Fibroblast of villous mesenchyme (primary cell): ENCODE data around the gene NCEH1. TPM values are rescaled to one million over a fixed set of nuclear protein-coding genes. Genes with fewer than 3 reads are reported as not detected.

Experiments used
- DNase-seq: peaks from one replicate; pipeline ENCODE4 v3.0.0-alpha.2; 2010; ENCODE audit warnings: low read depth
- H3K4me3 ChIP-seq: 2 replicates; pipeline ENCODE4 v1.5.1; 2011; ENCODE audit warnings: low read depth, mild to moderate bottlenecking, low read length
- CTCF ChIP-seq: IDR thresholded peaks from 2 replicates; pipeline ENCODE4 v1.5.1; 2012; ENCODE audit warnings: low read depth, mild to moderate bottlenecking, low read length; ENCODE audit not compliant: insufficient read depth
- total RNA-seq: library from RNA; depleted of rRNA; stranded (reverse); fragments of >200 nt; gene quantifications from 2 replicates; pipeline ENCODE4 v1.2.3, GENCODE V29; 2012

The NCEH1 gene
- total RNA-seq, 1 donor, result 21.2 TPM

- TF ChIP-seq CTCF, result no peak
- H3K4me3 ChIP-seq, result no peak overlapping the region
- DNase-seq, result no peak
Measured at GRCh38 chr3:172692751-172693338, 18.0 kb downstream of the NCEH1 start.

- no peak overlapping the region for H3K4me3 ChIP-seq
- no peak for DNase-seq
- no peak for TF ChIP-seq CTCF
Measured at GRCh38 chr3:172690936-172691335, 19.9 kb downstream of the NCEH1 start.

- DNase-seq, result no peak
- H3K4me3 ChIP-seq, result no peak overlapping the region
- no peak for TF ChIP-seq CTCF
Measured at GRCh38 chr3:172688588-172688987, 22.3 kb downstream of the NCEH1 start.

GRCh38 chr3:172687501-172687900 lies 23.4 kb downstream of the NCEH1 start:
- H3K4me3 ChIP-seq, result no peak overlapping the region
- no peak for TF ChIP-seq CTCF
- no peak for DNase-seq

- DNase-seq, result peak; percentile 49
- no peak for TF ChIP-seq CTCF
- no peak overlapping the region for H3K4me3 ChIP-seq
Measured at GRCh38 chr3:172685331-172686214, 25.3 kb downstream of the NCEH1 start.

GRCh38 chr3:172680684-172681083 lies 30.2 kb downstream of the NCEH1 start:
- DNase-seq, result no peak
- no peak for TF ChIP-seq CTCF
- no peak overlapping the region for H3K4me3 ChIP-seq
